Adrenal gland (tissue), 12 donors: Measurements from ENCODE around the gene TFE3. TPM values are rescaled to one million over a fixed set of nuclear protein-coding genes. Genes with fewer than 3 reads are reported as not detected.
A peak's percentile ranks its signal among the peaks of the same experiment; 100 is the strongest.

Experiments used
- DNase-seq, 7 donors: peaks; one replicate each; pipeline ENCODE4 v3.0.0-alpha.2; 2019 to 2020
- H3K27ac ChIP-seq, 5 donors: fragments of 200-600 bp; sonication (generic) in 4 of 5; 1 replicate in 3 of 5; 2 replicates in 2 of 5; pipeline versions ENCODE4 v1.5.1 to v1.8.0; 2016 to 2020; ENCODE audit warnings: mild to moderate bottlenecking in 1 of 5
- H3K27me3 ChIP-seq: fragments of 200-600 bp; 2 replicates; pipeline ENCODE4 v1.8.0; 2021
- H3K36me3 ChIP-seq, 2 donors: fragments of 200-600 bp; replicated peaks in 1 of 2; 1 replicate in 1 of 2; 2 replicates in 1 of 2; pipeline versions ENCODE4 v1.5.1 to v1.8.0; 2018 to 2022
- H3K4me1 ChIP-seq, 2 donors: fragments of 200-600 bp; replicated peaks in 1 of 2; 1 replicate in 1 of 2; 2 replicates in 1 of 2; pipeline versions ENCODE4 v1.5.1 to v1.8.0; 2018 to 2021
- H3K4me3 ChIP-seq, 4 donors: fragments of 200-600 bp; sonication (generic) in 3 of 4; one replicate each; pipeline ENCODE4 v1.5.1; 2016 to 2018
- H3K9me3 ChIP-seq, 3 donors: fragments of 200-600 bp; sonication (generic) in 1 of 3; replicated peaks in 1 of 3; 1 replicate in 2 of 3; 2 replicates in 1 of 3; pipeline versions ENCODE4 v1.5.1 to v1.8.0; 2016 to 2021
- POLR2A ChIP-seq, 2 donors: fragments of 450-650 bp; IDR thresholded peaks; one replicate each; pipeline ENCODE4 v1.6.1; 2017; ENCODE audit warnings: antibody characterized with exemption in 2 of 2, mild to moderate bottlenecking in 2 of 2, moderate library complexity in 1 of 2
- WGBS, 4 donors: extraction: QIAGEN DNeasy Blood & Tissue Kit in 2 of 4; methylation state at CpG; one replicate each; pipeline versions ENCODE4 v1.1.5 to v1.1.7; 2013 to 2017; 5-methylcytosine and 5-hydroxymethylcytosine counted together
- intact Hi-C, 2 donors: fragments of 100-400 bp; cut with DNase I; formaldehyde crosslinking; loops; one replicate each; pipeline versions ENCODE4 v1.14.1 to v1.15.0; 2022 to 2023
- polyA plus RNA-seq, 3 donors: library from polyadenylated mRNA; stranded (reverse); fragments of 200-250 nt in 2 of 3; fragments of 350-450 nt in 1 of 3; fragmentation: Illumina TruSeq in 1 of 3; extraction: RNeasy Lipid Tissue Mini Kit (QIAGEN cat#74804) in 1 of 3; gene quantifications; one replicate each; pipeline ENCODE4 v1.2.3, GENCODE V29; 2013 to 2014
- total RNA-seq, 9 donors: library from RNA; depleted of rRNA in 4 of 9; stranded (reverse); fragments of >200 nt in 4 of 9; fragments of 120-200 nt in 1 of 9; fragmentation: NEBNext Ultra II Directional in 1 of 9; extraction: Animal tissue kit (Norgen Biotek cat#: 25700) in 1 of 9; gene quantifications; one replicate each; pipeline versions ENCODE4 v1.1.0 to v1.2.4, GENCODE V29; 2013 to 2023
- TF ChIP-seq, protein P1 (sequence below), 6 experiments: fragments of 450-650 bp in 4 of 6; fragments of 200-600 bp in 2 of 6; sonication (generic) in 1 of 6; IDR thresholded peaks; 1 replicate in 5 of 6; 2 replicates in 1 of 6; pipeline versions ENCODE4 v1.5.1 to v1.8.0; 2016 to 2021; ENCODE audit warnings: antibody characterized with exemption in 6 of 6, mild to moderate bottlenecking in 2 of 6, moderate library complexity in 1 of 6
- donor health status: healthy with polysubstance abuse.
- donor health status: Bipolar disorder and iron deficiency.
- donor health status: DM: yes; HTN: yes; CAD: no.
- donor health status: DM: no; HTN: no; CAD: no.
- donor health status: DM: no; HTN: no; CAD: no.
- donor health status: DM: yes; HTN: yes; CAD: no.

TFE3 gene
- total and polyA plus RNA-seq, 12 donors = 32.7 to 168 (median 88.4) TPM

DNA sequence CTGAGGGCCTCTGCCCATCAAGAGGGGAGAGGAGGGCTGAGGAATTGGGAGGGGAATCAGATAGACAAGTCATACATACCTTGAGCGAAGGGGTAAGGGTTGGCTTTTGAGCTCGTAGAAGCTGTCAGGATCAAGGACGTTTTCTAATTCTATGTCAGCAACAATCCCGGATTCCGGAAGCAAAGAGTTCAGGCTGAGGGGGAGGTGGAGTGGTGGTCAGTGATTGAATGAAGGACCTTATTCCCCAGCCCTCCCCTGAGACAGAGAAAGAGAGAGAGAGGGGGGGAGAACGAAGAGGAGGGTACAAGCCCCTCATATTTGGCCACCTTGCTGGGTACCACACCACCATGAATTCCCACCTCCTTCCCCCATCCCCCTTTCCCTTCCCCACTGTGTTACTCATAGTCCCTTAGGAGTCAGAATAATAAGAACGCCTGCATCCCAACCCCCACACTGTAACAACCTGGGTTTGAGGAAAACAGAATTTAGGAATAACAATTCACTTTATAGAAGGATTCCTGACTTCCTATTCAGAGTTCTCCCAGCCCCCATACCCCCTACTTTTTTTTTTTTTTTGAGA, 2.7 kb downstream of the TFE3 start:
- H3K27me3 ChIP-seq = no peaks in the 10 kb centered on the region
- no peak for TF ChIP-seq POLR2A (IDR thresholded peaks at IDR 0.05)
- TF ChIP-seq, protein P1, sequence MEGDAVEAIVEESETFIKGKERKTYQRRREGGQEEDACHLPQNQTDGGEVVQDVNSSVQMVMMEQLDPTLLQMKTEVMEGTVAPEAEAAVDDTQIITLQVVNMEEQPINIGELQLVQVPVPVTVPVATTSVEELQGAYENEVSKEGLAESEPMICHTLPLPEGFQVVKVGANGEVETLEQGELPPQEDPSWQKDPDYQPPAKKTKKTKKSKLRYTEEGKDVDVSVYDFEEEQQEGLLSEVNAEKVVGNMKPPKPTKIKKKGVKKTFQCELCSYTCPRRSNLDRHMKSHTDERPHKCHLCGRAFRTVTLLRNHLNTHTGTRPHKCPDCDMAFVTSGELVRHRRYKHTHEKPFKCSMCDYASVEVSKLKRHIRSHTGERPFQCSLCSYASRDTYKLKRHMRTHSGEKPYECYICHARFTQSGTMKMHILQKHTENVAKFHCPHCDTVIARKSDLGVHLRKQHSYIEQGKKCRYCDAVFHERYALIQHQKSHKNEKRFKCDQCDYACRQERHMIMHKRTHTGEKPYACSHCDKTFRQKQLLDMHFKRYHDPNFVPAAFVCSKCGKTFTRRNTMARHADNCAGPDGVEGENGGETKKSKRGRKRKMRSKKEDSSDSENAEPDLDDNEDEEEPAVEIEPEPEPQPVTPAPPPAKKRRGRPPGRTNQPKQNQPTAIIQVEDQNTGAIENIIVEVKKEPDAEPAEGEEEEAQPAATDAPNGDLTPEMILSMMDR (IDR thresholded peaks at IDR 0.05) = no peak
- H3K9me3 ChIP-seq = no peaks in the 10 kb centered on the region
- peaks cover 9% of the 10 kb centered on the region in 2 donors for H3K4me1 ChIP-seq
- peak in 2 of 7 donors; percentile 39 to 47 for DNase-seq
- H3K4me3 ChIP-seq = peak overlapping the region in 2 of 4 donors; percentile 4 to 82
- intact Hi-C loops = loop anchor here in 1 of 2 donors (10.0 kb wide), 1 partner anchor 66 kb away; the partner anchor contains the start of gene KCND1
- H3K27ac ChIP-seq = peak overlapping the region; percentile 62 to 99 (median 95)
- H3K36me3 ChIP-seq = peaks cover 0 to 36% of the 10 kb centered on the region in 2 donors
- WGBS, 4 donors = 5 to 30% (median 14%) methylated on average over 7 of the region's 7 CpGs

DNA sequence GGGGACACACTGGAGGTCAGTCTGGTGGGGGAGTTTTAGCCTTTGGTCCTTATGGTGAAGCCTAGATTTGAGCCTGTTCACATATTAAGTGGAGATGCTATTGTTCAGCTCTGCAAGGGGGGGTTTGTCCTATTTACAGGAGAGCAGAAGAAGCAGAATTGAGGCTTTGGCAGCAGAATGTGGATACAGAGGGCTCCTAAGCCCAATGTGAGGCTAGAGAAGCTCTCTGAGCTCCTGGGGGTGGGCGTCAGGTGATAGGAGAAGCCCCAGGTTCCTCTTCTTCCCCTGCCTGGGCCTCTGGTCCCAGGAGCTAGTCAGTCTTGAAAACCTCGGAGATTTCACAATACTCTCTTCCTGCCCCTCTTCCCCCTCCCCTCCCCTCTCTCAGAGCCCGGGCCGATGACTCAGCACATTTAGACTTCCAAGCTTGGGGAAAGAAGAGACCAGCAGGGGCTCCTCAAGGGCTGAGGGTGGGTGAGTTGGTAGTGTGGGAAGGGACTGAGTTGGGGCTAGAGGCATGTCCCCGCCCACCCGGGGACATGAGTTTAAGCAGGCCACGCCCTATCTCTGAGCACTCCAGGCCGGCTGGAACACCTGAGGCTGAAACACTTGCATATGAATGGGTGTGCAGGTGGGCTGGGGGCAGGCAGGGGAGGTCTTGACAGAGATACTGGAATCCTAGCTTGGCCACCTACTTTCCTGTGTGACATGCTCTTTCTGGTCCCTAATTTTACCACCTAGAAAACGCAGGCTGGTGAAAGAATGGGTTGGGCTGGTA, 3.4 kb downstream of the TFE3 start:
- 0 to 28% (median 13%) methylated on average over 3 to 9 of the region's 9 CpGs for WGBS, 4 donors
- peak; percentile 76 to 89 (median 85) for DNase-seq

DNA sequence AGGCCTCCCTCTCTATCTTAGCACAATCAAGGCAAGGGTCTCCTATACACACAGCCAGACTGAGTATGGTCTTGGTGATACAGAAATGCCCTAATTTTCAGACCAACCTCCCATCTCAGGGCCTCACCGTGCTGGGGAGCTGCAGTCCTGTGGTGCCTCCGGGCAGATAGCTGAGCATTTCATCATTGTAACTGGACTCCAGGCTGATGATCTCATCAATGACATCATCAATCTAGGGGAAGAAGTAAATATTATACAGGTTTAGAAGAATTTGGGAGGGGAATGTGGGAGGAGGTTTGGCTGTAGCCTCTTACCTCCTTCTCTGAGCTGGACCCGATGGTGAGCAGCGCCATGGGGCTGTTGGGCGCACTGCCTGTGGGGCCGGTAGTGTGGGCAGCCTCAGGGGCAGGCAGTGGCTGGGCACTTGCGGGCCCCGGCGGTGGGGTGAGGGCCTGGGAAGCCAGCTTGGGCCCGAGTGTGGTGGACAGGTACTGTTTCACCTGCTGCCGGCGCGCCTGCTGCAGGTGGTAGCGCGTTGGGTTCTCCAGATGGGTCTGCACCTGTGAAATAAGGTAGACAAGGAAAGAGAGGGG, 5.2 kb downstream of the TFE3 start:
- peak overlapping the region in 1 of 5 donors; percentile 99 for H3K27ac ChIP-seq
- intact Hi-C loops = no loop called here

More for the DNA sequence above, 3.4 kb downstream of the TFE3 start:
- Histone ChIP-seq H3K27me3 (no peaks in the 10 kb centered on the region), H3K27ac (peak overlapping the region; percentile 62 to 99 (median 95)), H3K4me3 (peak overlapping the region in 1 of 4 donors; percentile 82), H3K4me1 (peaks cover 9% of the 10 kb centered on the region in 2 donors), H3K36me3 (peaks cover 0 to 36% of the 10 kb centered on the region in 2 donors), H3K9me3 (no peaks in the 10 kb centered on the region)
- TF ChIP-seq POLR2A (IDR thresholded peaks at IDR 0.05) = peak in 1 of 2 donors; percentile 51
- TF ChIP-seq, protein P1 (IDR thresholded peaks at IDR 0.05) = peak in 1 of 6 experiments; percentile 24
- intact Hi-C loops = loop anchor here in 1 of 2 donors (10.0 kb wide), 1 partner anchor 65 kb away; the partner anchor contains the start of gene KCND1

More for the DNA sequence above, 5.2 kb downstream of the TFE3 start:
- Histone ChIP-seq H3K27me3 (no peaks in the 10 kb centered on the region), H3K4me1 (peaks cover 14% of the 10 kb centered on the region in 2 donors), H3K36me3 (peaks cover 0 to 50% of the 10 kb centered on the region in 2 donors), H3K4me3 (no peak overlapping the region), H3K9me3 (no peaks in the 10 kb centered on the region)
- DNase-seq = no peak
- 89 to 91% (median 90%) methylated on average over 8 to 15 of the region's 15 CpGs; no CpG with 5 or more reads in 1 of the 4 donors for WGBS, 4 donors
- no peak for TF ChIP-seq POLR2A (IDR thresholded peaks at IDR 0.05)
- TF ChIP-seq, protein P1 (IDR thresholded peaks at IDR 0.05) = no peak
